Epithelial cell of proximal tubule (primary cell): Measurements from ENCODE around the gene OPN4. TPM values are rescaled to one million over a fixed set of nuclear protein-coding genes. Genes with fewer than 3 reads are reported as not detected.

Experiments used
- DNase-seq: peaks from one replicate; pipeline ENCODE4 v3.0.0-alpha.2; 2011; ENCODE audit warnings: low read depth
- H3K4me3 ChIP-seq: 2 replicates; pipeline ENCODE4 v1.5.1; 2011; ENCODE audit warnings: low read depth, mild to moderate bottlenecking, low read length
- total RNA-seq: library from RNA; depleted of rRNA; stranded (reverse); fragments of >200 nt; gene quantifications from 2 replicates; pipeline ENCODE4 v1.2.3, GENCODE V29; 2015
- TF ChIP-seq, protein P1 (sequence below): conservative IDR thresholded peaks from 2 replicates; pipeline ENCODE4 v1.5.1; 2012; ENCODE audit warnings: low read depth, mild to moderate bottlenecking, low read length

OPN4 gene
- total RNA-seq, 1 donor from 2014 or later, result not detected

DNA sequence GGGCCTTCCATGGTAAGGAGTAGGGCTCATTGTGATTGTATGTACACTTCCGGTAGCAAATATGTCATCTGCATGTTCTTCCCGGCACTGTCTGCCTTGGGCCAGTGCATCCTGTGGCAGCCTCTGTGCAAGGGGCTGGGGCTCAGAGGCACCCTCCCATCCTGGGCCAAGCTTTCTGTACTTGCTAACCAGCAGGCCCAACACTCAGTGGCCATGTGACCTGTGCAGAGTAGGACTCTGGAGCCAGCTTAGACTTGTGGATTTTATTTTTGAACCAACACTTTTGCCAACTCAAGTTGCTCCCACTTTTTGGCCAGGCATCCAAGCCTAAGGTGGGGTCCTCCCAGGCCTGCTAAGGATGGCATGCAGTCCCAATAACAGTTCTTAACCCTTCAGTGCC, 38.9 kb downstream of the OPN4 start:
- H3K4me3 ChIP-seq, result no peak overlapping the region
- no peak for DNase-seq
- TF ChIP-seq, protein P1, sequence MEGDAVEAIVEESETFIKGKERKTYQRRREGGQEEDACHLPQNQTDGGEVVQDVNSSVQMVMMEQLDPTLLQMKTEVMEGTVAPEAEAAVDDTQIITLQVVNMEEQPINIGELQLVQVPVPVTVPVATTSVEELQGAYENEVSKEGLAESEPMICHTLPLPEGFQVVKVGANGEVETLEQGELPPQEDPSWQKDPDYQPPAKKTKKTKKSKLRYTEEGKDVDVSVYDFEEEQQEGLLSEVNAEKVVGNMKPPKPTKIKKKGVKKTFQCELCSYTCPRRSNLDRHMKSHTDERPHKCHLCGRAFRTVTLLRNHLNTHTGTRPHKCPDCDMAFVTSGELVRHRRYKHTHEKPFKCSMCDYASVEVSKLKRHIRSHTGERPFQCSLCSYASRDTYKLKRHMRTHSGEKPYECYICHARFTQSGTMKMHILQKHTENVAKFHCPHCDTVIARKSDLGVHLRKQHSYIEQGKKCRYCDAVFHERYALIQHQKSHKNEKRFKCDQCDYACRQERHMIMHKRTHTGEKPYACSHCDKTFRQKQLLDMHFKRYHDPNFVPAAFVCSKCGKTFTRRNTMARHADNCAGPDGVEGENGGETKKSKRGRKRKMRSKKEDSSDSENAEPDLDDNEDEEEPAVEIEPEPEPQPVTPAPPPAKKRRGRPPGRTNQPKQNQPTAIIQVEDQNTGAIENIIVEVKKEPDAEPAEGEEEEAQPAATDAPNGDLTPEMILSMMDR, result no peak

DNA sequence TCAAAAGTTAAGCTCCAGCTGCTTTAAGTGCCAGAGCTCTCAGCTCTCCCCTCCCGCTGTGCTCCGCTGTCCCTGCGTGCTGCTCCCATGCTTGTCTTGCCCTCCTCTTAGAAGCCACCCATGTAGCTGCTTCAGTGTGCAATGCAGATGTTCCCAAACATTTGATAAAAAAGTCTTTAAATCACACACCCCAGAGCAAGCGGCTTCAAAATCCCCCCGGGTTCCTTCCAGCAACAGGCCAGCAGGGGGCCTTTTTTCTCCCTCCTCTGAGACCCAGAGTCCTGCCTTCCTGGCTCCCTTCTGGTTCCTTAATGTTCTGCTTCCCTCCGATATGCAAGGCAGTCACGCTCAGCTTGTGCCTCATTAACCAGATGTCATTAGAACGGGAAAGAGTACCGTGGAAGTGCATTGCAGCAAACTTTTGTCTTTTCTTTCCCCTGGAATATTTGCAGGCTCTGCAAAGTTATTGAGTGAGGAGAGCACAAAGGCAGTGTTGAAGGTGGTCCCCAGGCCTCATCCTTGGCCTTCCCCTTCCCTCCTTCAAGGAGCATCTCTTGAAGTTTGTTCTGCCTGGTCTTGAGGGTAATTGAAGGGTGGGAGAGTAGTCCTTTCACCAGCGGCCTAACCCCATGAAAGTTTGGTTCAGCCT, 39.5 kb downstream of the OPN4 start:
- DNase-seq, result no peak
- TF ChIP-seq, protein P1, result peak; percentile 75
- no peak overlapping the region for H3K4me3 ChIP-seq

DNA sequence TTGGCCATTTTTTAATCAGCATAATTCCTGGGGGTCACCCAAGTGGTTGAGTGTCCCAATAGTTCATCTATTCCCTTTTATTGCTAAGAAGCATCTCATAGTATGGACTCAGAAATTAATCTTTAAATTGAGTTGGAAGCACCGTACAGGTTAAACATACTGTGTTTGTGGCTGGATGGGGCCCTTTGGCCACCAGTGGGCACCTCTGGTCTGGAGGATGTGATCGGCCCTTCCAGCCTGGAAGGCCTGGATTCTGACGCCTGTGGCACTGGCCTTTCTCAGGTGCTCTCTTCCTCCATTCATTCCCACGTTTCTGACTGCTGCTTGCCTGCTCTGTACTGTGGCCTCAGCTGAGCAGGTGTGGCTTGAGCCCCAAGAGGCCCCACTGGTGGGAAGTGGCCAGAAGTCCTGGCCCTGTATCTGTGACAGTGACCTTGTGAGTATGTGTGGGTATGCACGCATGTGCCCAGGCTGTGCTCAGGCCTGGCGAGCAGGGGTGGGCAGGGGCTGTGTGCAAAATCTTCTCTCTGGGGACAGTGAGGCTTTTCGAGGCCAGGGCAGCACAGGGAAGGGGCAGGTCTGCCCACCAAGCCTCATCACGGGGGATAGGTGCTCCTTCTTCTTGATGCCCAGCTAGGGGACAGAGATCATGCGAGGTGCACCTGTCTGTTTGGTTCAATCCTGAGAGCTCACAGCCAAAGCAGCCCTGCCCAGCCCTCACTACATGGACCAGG, 44.0 kb downstream of the OPN4 start:
- no peak for DNase-seq
- H3K4me3 ChIP-seq, result no peak overlapping the region
- TF ChIP-seq, protein P1, result peak; percentile 33

DNA sequence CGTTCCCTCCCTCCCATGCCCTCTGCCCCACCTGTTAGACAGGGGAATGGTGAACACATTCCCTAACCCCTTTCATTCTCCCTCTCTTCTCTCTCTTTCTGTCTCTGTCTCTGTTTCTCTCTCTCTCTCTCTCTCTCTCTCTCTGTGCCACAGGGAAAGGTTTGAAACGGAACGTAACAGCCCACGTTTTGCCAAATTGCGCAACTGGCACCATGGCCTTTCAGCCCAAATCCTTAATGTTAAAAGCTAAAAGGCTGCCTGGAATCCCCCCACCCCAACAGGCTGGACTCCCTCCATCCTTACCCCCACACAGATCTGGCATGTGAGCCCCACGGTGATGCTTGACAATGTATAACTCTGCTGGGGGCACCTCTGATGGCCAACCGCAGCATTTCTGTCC, 44.8 kb downstream of the OPN4 start:
- TF ChIP-seq, protein P1, result no peak
- DNase-seq, result no peak
- no peak overlapping the region for H3K4me3 ChIP-seq

DNA sequence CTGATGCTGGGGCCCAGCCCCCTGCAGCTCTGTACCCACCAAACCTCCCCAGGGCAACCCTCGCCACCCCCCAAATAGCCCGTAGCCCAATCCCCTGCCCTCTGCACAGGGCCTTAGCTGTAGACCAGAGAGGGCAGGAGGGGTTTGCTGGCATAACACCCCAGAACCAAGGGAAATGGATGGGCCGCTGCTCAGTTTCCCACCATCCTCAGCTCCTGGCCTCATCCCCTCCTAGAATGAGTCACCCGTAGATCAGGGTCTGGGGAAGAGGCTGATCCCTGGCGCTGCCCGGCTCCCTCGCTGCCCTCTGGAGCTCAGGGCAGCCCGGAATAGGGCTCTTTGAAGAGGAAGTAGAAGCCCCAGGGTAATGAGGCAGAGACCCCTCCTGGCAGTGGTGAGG, 45.2 kb downstream of the OPN4 start:
- no peak for DNase-seq
- TF ChIP-seq, protein P1, result no peak
- no peak overlapping the region for H3K4me3 ChIP-seq

DNA sequence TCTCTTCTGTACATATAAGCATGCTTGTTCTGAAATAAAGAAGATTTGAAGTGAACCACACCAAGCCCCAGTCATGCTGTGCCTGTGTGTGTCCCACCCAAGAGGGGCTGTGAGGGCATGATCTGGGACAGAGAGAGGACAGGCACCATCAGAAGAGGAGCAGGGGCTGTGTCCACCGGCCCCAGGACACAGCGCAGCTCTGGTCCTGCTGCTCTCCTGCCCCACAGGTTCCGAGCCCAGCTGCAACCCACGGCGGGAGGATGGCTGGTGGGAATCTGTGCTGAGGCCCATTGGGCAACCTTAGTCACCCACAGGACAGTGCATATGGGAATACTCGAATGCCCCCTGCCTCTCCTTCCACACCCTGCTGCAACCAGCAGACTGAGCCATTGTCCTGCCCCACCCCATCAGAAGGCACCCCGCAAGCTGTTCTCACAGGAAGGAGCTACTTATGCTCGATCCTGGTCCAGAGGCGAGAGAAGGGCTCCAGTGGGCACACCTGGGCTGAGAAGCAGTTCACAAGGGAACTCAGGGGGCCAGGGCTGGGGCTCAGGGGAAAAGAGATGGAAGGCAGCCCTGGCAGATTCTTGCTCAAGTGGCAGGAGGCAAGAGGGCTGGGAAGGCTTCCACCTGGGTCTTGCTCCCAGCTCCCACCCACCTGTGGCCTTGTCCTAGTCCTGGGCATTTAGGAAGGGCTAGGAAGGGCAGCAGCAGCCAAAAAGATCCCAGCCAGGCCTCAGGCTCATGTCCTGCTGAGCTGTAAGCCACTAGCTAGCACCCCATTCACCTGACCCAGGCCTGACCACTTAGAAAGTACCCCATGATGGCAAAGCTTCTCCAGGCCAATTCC, 45.9 kb downstream of the OPN4 start:
- TF ChIP-seq, protein P1, result no peak
- no peak overlapping the region for H3K4me3 ChIP-seq
- DNase-seq, result no peak
